GM12878 (cell line): ENCODE measurements around the gene SCUBE2. TPM values are rescaled to one million over a fixed set of nuclear protein-coding genes. Genes with fewer than 3 reads are reported as not detected.

Experiments
- ATAC-seq: fragments of 200-7000 bp; cut with Tn5 transposase; 3 replicates; pipeline ENCODE4 v1.9.1; 2020; ENCODE audit warnings: mild to moderate bottlenecking, moderate library complexity
- BruUV-seq: library from RNA; stranded (reverse); fragments of 400-500 nt; replicated peaks from 2 replicates; lab custom pipeline; 2021; lab: Mats Ljungman, UMichigan
- CTCF ChIA-PET: fragments of 300-600 bp; sonication (Branson Sonifier 250); formaldehyde crosslinking; extraction: SDS; loops from one replicate; lab custom pipeline; 2021; ENCODE audit warnings: inconsistent platforms; lab: Yijun Ruan, JAX
- POLR2A ChIA-PET: fragments of 350-600 bp; formaldehyde crosslinking; extraction: SDS; loops from one replicate; lab custom pipeline; 2021; ENCODE audit warnings: inconsistent platforms; lab: Charles Lee
- RAD21 ChIA-PET: fragments of 300-600 bp; sonication (Branson Sonifier 250); formaldehyde crosslinking; loops from one replicate; lab custom pipeline; 2023; ENCODE audit warnings: antibody characterized with exemption; ENCODE audit not compliant: unreplicated experiment; lab: Charles Lee
- SMC1A ChIA-PET: fragments of 300-600 bp; sonication (Branson Sonifier 250); formaldehyde crosslinking; loops from one replicate; lab custom pipeline; 2023; ENCODE audit not compliant: unreplicated experiment, uncharacterized antibody; lab: Charles Lee
- DNase-seq: peaks from one replicate; pipeline ENCODE4 v3.0.0-alpha.2; 2011; ENCODE audit warnings: low read depth, low spot score
- FAIRE-seq: peaks from 3 replicates; lab custom pipeline; 2011; peaks lifted over from hg19 to GRCh38; lab: Jason Lieb, UNC
- H2AFZ ChIP-seq: 2 replicates; pipeline ENCODE4 v1.6.0; 2011; ENCODE audit warnings: low read depth, low read length, control low read depth; ENCODE audit not compliant: control insufficient read depth
- H3K27ac ChIP-seq: 2 replicates; pipeline ENCODE4 v1.5.1; 2011; ENCODE audit warnings: control low read depth; ENCODE audit not compliant: control insufficient read depth, insufficient read depth
- H3K27me3 ChIP-seq, 2 experiments: replicated peaks in 1 of 2; 2 replicates each; pipeline versions ENCODE4 v1.6.0 to v1.6.1; 2011; ENCODE audit warnings: low read length in 1 of 2; ENCODE audit not compliant: control insufficient read depth in 2 of 2, insufficient read depth in 2 of 2
- H3K36me3 ChIP-seq, 2 experiments: 2 replicates each; pipeline ENCODE4 v1.5.1; 2011; ENCODE audit warnings: low read length in 1 of 2; ENCODE audit not compliant: control insufficient read depth in 2 of 2, insufficient read depth in 2 of 2
- H3K4me1 ChIP-seq: 2 replicates; pipeline ENCODE4 v1.6.1; 2011; ENCODE audit warnings: mild to moderate bottlenecking, low read length, moderate library complexity, mixed read lengths; ENCODE audit not compliant: control insufficient read depth, insufficient read depth
- H3K4me2 ChIP-seq: 2 replicates; pipeline ENCODE4 v1.6.0; 2011; ENCODE audit warnings: control low read depth; ENCODE audit not compliant: control insufficient read depth, insufficient read depth
- H3K4me3 ChIP-seq: fragments of 200-600 bp; sonication (generic); 2 replicates; pipeline ENCODE4 v1.5.1; 2016
- H3K79me2 ChIP-seq: 2 replicates; pipeline ENCODE4 v1.6.0; 2011; ENCODE audit warnings: low read length; ENCODE audit not compliant: control insufficient read depth, insufficient read depth
- H3K9ac ChIP-seq: 2 replicates; pipeline ENCODE4 v1.8.0; 2011; ENCODE audit warnings: low read length, control low read depth, mixed read lengths; ENCODE audit not compliant: control insufficient read depth, insufficient read depth
- H3K9me3 ChIP-seq: replicated peaks from 3 replicates; pipeline ENCODE4 v1.5.1; 2011; ENCODE audit warnings: mild to moderate bottlenecking, low read length; ENCODE audit not compliant: control insufficient read depth, insufficient read depth
- H4K20me1 ChIP-seq: 2 replicates; pipeline ENCODE4 v1.6.0; 2011; ENCODE audit not compliant: control insufficient read depth, insufficient read depth
- CBX5 ChIP-seq: sonication (generic); IDR thresholded peaks from 2 replicates; pipeline ENCODE4 v1.6.1; 2016; ENCODE audit warnings: low read depth, moderate library complexity, mild to moderate bottlenecking, inconsistent platforms
- CEBPZ ChIP-seq: fragments of 150-350 bp; IDR thresholded peaks from 2 replicates; pipeline ENCODE4 v1.6.1; 2016; ENCODE audit warnings: low read depth, low read length
- CREM ChIP-seq: IDR thresholded peaks from 2 replicates; pipeline ENCODE4 v1.6.1; 2014; ENCODE audit warnings: antibody characterized with exemption, low read depth
- CUX1 ChIP-seq: IDR thresholded peaks from 2 replicates; pipeline ENCODE4 v1.6.1; 2012; ENCODE audit warnings: improper control_type of control experiment, low read depth, low read length; ENCODE audit not compliant: insufficient replicate concordance
- E2F4 ChIP-seq: IDR thresholded peaks from 2 replicates; pipeline ENCODE4 v1.6.1; 2012; ENCODE audit warnings: low read depth, low read length, improper control_type of control experiment
- HDAC2 ChIP-seq: fragments of 200-600 bp; sonication (generic); IDR thresholded peaks from 2 replicates; pipeline ENCODE4 v1.6.1; 2017
- MXI1 ChIP-seq: fragments of 150-350 bp; IDR thresholded peaks from 2 replicates; pipeline ENCODE4 v1.6.1; 2011; ENCODE audit warnings: low read depth, mild to moderate bottlenecking, inconsistent platforms, low read length, improper control_type of control experiment
- NR2C2 ChIP-seq: IDR thresholded peaks from 2 replicates; pipeline ENCODE4 v1.6.1; 2011; ENCODE audit warnings: borderline replicate concordance, low read depth; ENCODE audit not compliant: control insufficient read depth, insufficient read length
- PBX3 ChIP-seq: IDR thresholded peaks from 2 replicates; pipeline ENCODE4 v1.6.1; 2011; ENCODE audit warnings: mild to moderate bottlenecking, low read depth, low read length, moderate library complexity; ENCODE audit not compliant: insufficient replicate concordance
- SMC3 ChIP-seq: IDR thresholded peaks from 2 replicates; pipeline ENCODE4 v1.6.1; 2011; ENCODE audit warnings: low read length, improper control_type of control experiment, borderline replicate concordance
- TAF1 ChIP-seq: IDR thresholded peaks from 2 replicates; pipeline ENCODE4 v1.6.1; 2011; ENCODE audit warnings: mild to moderate bottlenecking, low read depth, low read length, borderline replicate concordance
- WGBS: methylation state at CpG from one replicate; pipeline ENCODE4 v1.1.6; 2016; ENCODE audit warnings: low lambda C conversion rate; ENCODE audit not compliant: insufficient replicate concordance, insufficient coverage; ENCODE audit errors: missing lambda C conversion rate; 5-methylcytosine and 5-hydroxymethylcytosine counted together
- in situ Hi-C: fragments of 300-500 bp; cut with MboI; formaldehyde crosslinking; loops from 9 replicates; pipeline ENCODE4 v1.14.3; 2018; ENCODE audit warnings: mixed read lengths
- intact Hi-C: fragments of 100-400 bp; cut with micrococcal nuclease; formaldehyde crosslinking; loops from one replicate; pipeline ENCODE4 v1.14.2; 2022; ENCODE audit not compliant: unreplicated experiment
- polyA plus RNA-seq, 11 experiments: library from polyadenylated mRNA; depleted of rRNA in 4 of 11; unstranded in 6 of 11; stranded (reverse) in 5 of 11; fragments of >200 nt; fragmentation: Nextera tagmentation in 4 of 11; fragmentation: Illumina TruSeq in 1 of 11; extraction: Ambion mirVana in 4 of 11; extraction: Trizol in 1 of 11; gene quantifications; 1 replicate in 1 of 11; 2 replicates in 10 of 11; pipeline versions ENCODE4 v1.2.1 to v1.2.3, GENCODE V29; 2011 to 2016; ENCODE audit warnings: inconsistent platforms in 2 of 11, missing spikeins in 2 of 11, low read depth in 1 of 11
- total RNA-seq, 4 experiments: library from RNA; depleted of rRNA in 3 of 4; stranded (reverse); fragments of >200 nt in 3 of 4; fragmentation: Illumina TruSeq in 1 of 4; extraction: Trizol in 1 of 4; gene quantifications; 2 replicates each; pipeline versions ENCODE4 v1.2.1 to v1.2.3, GENCODE V29; 2013 to 2021

SCUBE2 gene
- total and polyA plus RNA-seq, 10 of the 15 experiments (the other 5 are each of a cell fraction or from before 2014, with no cell fraction given) = 0.12 to 0.56 (median 0.31) TPM; not detected in 2

GRCh38 chr11:9049959-9050358 is 41.4 kb downstream of the SCUBE2 start:
- 63% methylated on average over 2 of the region's 2 CpGs for WGBS
- H3K9me3 ChIP-seq = no peaks in the 10 kb centered on the region
- FAIRE-seq (no peak), ATAC-seq (no peak), DNase-seq (no peak)
- H3K27me3 ChIP-seq = no peaks in the 10 kb centered on the region
- no peak overlapping the region for H3K4me2 ChIP-seq
- H3K4me1 ChIP-seq = no peaks in the 10 kb centered on the region
- H3K79me2 ChIP-seq = no peaks in the 10 kb centered on the region
- H3K9ac ChIP-seq = no peak overlapping the region
- H3K4me3 ChIP-seq = no peak overlapping the region
- RAD21 ChIA-PET = no interaction called here
- CTCF ChIA-PET = interaction anchor here (1.0 to 2.4 kb wide), 2 partner anchors 20 to 34 kb away, joined by 3 to 9 read pairs; no protein-coding TSS in a partner anchor
- H2AFZ ChIP-seq = no peak overlapping the region
- H3K27ac ChIP-seq = no peak overlapping the region
- intact Hi-C loops = no loop called here
- no peaks in the 10 kb centered on the region for H4K20me1 ChIP-seq
- no peaks in the 10 kb centered on the region for H3K36me3 ChIP-seq
- SMC1A ChIA-PET = interaction anchor here (0.8 kb wide), 1 partner anchor 210 kb away, joined by 3 read pairs; no protein-coding TSS in a partner anchor
- BruUV-seq = no TSS peak
- POLR2A ChIA-PET = no interaction called here
- in situ Hi-C loops = no loop called here
- TF ChIP-seq SMC3 (no peak), HDAC2 (no peak), CUX1 (no peak), CBX5 (no peak), TAF1 (no peak), PBX3 (no peak), CEBPZ (no peak), NR2C2 (no peak), E2F4 (no peak), MXI1 (no peak), CREM (no peak)
